GM10847 (cell line): ENCODE measurements around the gene JAGN1.

Experiments used
- POLR2A ChIP-seq: IDR thresholded peaks from 2 replicates; pipeline ENCODE4 v1.6.1; 2011; ENCODE audit not compliant: insufficient read length; ENCODE audit errors: extremely low read depth

The JAGN1 gene

DNA sequence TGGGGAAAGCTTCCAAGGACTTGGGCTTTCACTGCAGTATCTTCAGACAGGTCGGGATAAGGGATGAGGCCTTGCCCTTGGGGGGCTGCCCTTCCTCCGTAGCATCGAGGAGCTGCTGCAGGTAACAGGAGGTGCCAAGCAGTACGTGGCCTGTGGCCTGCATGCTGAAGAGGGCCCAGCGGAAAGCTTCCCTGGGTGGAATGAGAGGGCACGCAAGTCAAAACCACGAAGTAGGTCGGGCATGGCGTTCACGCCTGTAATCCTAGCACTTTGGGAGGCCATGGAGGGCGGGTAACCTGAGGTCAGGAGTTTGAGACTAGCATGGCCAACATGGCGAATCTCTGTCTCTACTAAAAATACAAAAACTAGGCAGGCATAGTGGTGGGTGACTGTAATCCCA is 23.3 kb upstream of the JAGN1 start:
- no peak for TF ChIP-seq POLR2A

DNA sequence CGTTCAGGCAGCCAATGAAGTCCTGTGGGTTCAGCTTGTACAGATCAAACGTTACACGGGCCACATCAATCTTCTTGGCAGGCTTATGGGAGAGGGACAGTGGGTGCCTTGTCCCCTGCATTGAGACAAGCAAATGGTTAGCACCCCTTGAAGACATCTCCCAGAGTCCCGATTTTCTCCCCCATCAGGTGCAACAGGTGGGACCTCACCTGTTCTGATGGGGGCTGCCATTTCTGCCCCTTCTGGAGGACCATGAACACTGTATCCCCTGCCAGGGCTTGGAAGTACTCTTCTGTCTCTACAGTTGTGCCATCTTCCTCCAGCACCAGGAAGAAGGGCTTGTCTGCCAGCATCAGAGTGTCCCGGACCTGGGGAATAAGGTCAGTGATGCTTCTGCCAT is 20.5 kb upstream of the JAGN1 start:
- TF ChIP-seq POLR2A: no peak

DNA sequence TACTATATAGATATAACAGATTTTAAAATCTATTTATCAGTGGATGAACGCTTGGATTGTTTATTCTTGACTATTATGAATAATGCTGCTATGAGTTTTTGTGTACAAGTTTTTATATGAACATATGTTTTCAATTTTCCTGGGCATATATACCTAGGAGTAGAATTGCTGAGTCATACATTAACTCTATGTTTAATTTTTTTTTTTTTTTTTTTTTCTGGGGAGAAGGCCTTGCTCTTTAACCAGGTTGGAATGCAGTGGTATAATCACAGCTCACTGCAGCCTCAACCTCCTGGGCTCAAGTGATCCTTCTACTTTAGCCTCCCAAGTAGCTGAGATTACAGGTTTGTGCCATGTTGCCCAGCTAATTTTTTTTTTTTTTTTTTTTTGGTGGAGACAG is 19.4 kb upstream of the JAGN1 start:
- TF ChIP-seq POLR2A: no peak

DNA sequence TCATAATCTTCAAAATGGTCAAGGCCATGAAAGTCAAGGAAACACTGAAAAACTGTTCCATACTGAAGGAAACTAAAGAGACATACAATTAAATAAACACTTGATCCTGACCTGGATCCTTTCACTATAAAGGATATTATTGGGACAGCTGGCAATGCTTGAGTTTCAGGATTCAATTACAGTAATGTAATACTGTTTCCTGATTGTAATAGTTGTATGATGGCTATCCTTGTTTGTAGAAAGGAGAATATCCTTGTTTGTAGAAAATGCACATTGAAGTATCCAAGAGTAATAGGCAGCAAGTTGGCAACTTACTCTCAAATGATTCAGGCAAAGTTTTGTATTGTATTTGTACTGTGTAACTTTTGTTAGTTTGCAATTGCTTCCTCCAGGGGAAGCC is 15.0 kb upstream of the JAGN1 start:
- no peak for TF ChIP-seq POLR2A

DNA sequence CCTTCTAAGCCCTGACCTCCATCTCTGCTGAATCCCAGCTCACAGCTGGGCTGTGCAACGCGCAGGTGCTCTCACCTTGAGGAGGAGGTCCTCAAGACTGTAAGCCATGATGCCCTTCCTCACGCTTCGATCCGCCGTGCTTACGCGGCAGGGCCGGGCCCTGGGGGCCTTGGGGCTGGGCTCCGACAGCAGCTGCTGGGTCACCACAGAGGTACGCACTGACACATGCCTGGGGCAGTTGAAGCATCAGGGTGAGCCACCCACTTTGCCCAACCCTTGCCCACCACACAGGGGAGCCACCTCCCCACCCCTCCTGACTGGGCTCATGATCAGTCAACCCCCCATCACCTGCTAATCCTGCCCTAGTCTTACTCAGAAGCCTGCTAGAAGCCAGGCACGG is 13.4 kb upstream of the JAGN1 start:
- TF ChIP-seq POLR2A: no peak

DNA sequence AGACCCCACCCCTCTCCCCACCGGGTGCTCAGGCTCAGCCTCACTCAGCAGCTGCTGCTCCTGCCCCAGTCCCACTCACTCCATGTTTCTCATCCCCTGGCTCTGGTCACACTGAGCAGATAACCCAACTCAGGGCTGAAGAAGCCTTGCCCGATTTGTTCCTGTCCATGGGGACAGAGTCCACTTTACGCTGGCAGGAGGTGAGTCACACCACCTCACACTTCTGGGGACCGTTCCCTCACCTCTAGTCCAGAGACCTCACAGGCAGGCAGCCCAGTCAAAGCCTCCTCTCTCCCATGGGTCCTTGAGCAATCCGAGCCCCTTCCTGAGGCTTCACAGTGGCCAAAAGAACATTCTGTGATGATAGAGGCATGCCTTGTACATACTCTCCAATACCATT is 11.7 kb upstream of the JAGN1 start:
- no peak for TF ChIP-seq POLR2A

DNA sequence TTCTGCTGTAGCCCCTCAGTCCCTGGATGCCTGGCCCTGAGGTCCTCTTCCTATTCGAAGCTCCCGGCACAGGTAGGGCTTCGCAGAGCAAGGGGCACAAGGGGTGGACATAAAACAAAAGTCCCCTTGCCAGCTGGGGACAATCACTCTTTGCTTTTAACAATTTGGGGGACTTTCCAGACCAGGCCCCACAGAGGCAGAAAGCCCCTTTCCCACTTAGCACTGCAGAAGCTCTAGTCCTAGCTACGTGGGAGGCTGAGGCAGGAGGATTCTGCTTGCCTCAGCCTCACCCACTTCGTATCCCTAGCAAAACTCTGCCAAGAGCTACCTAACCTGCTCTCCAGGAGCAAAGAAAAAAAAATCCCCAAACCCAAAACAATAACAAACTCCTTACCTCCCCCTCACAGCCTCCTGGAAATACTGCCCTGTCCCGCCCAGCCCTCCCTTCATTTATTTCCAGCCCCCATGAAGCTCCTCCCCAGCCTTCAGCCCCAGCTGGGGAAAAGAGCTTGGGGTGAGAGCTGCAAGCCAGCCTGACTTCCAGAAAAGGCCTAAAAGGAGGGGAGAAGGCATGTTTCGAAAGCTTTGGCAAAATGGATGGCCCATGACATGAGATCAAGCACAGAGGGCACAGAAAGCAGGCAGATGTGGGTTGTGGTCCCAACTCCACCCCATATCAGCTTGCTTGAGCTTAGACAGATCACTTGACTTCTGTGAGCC is 10.4 kb upstream of the JAGN1 start, which contains the start of gene CIDEC:
TSS of gene CIDEC (minus strand) at position 424 of the 720 bp plus-strand sequence. CDS start 1,767 bp downstream, outside the sequence.
- no peak for TF ChIP-seq POLR2A

DNA sequence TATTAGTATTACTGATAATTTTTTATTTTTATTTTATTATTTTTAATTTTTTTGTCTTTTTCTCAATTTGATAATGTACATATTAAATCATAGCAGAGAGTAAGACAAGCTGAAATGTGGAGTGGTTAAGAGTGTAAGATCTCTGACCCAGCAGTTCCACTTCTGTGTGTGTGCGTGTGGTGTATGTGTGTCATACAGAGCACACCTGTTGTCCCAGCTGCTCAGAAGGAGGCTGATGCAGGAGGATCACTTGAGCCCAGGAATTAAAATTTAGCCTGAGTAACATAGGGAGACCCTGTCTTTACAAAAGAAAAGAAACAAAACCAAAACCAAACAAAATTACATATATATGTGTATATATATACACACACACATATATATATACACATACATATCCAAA is 9.0 kb upstream of the JAGN1 start:
- no peak for TF ChIP-seq POLR2A

DNA sequence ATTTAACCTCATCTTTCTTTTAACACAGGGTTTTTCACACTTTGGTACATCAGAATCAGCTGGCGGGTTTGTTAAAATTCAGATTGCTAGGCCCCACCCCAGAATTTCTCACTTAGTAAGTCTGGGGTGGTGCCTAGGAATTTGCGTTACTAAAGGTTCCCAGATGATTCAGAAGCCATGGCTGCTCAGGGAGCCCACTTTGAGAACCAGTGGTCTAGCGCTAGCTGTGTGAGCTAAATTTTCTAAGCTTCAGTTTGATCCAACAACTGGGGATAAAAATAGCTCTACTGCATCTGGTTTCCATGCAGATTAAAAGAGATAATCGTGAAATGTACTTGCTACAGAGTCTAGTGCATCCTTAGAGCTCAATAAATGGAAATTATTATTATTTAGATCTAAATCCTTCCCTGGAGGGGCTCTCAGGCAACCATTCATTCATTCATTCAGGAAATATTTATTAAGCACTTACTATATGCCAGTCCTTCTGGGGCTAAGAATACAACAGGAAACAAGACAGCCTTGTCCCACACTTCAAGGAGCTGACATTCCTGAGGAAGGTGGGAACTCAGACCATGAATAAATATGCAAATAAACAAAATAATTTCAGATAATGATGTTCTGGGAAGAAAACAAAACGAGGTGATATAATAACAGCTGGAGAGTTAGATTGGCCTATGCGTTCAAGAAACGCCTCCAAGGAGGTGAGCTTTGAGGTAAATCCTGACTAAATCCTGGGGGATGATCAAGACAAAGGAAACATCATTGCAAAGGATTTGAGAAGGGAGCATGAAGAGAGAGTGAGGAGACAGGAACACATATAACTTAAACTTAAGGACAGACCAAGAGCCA is 6.5 kb upstream of the JAGN1 start:
- no peak for TF ChIP-seq POLR2A

DNA sequence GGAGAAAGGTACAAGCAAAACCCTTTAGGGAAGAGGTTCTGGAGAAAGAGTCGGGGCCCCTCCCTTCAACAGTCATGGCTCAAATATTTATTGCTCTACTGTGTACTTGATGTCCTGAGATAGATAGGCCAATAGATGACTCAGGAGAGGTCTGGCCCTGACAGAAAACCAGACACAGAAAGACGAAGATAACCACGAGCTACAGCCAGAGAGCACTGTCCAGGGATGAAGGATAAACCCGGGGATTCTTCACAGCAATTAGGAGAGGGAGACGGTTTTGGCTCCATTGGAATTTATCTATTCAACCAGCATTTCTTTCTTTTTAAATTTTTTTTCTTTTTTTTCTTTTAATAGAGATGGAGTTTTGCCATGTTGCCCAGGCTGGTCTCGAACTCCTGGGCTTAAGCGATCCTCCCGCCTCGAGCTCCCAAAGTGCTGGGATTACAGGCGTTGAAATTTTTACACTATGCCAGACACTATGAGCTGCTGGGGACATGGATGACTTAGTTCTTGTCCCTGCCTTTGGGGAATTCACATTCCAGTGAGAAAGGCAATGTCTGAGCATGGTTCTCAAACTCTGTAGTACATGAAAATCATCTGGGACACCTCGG is 5.8 kb upstream of the JAGN1 start:
- no peak for TF ChIP-seq POLR2A

DNA sequence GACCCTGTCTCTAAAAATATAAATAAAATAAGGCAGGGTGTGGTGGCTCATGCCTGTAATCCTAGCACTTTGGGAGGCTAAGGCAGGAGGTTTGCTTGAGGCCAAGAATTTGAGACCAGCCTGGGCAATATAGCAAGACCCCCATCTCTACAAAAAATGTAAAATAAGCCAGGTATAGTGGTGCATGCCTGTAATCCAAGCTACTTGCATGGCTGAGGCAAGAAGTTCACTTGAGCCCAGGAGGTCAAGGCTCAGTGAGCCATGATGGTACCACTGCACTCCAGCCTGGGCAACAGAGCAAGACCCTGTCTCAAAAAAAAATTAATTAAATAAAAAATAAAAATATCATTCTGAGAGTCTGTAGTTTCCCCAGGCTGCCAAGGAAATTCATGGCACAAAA is 4.1 kb upstream of the JAGN1 start:
- TF ChIP-seq POLR2A: no peak

DNA sequence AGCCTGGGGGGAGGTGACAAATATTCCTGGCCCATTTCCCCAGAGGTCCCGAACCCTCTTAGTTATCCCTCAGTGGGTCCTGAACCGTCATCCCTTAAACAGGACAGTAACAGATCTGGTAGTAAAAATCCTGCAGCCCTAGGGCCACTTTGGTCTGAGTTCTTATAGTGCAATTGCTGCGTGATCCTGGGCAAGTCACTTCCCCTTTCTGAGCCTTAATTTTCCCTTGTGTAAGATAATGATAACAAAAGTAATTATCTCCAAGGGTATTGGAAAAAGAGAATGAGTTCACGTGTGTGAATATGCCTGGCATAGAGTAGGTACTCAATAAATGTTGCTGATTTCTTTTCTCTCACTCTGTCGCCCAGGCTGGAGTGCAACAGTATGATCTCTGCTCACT is 2.9 kb upstream of the JAGN1 start:
- TF ChIP-seq POLR2A: no peak

DNA sequence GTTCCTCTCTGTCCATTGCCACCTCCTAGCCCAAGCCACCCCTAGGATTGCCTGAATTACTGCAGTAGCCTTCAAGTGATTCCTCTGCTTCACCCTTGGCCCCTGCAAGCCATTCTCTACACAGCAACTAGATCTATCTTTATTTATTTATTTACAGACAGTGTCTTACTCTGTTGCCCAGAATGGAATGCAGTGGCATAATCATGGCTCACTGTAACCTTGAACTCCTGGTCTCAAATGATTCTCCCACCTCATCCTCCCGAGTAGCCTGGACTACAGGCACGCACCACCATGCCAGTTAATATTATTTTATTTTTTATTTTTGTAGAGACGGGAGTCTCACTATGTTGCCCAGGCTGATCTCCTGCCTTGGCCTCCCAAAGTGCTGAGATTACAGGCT is 1.9 kb upstream of the JAGN1 start:
- no peak for TF ChIP-seq POLR2A

DNA sequence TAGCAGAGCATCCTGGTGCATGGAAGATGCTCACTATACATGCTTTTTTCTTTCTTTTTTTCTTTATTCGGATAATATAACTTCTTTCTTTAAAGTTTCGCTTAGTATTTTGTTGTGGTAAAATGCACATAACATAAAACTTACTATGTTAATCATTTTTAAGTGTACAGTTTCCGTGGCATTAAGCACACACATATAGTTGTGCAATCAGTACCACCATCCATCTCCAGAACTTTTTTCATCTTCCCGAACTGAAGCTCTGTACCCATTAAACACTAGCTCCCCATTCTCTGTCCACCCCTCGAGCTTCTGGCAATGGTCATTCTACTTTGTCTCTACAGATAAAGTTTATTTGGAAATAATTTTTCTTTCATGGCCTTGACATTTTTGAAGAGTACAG is 1.0 kb upstream of the JAGN1 start:
- TF ChIP-seq POLR2A: no peak

DNA sequence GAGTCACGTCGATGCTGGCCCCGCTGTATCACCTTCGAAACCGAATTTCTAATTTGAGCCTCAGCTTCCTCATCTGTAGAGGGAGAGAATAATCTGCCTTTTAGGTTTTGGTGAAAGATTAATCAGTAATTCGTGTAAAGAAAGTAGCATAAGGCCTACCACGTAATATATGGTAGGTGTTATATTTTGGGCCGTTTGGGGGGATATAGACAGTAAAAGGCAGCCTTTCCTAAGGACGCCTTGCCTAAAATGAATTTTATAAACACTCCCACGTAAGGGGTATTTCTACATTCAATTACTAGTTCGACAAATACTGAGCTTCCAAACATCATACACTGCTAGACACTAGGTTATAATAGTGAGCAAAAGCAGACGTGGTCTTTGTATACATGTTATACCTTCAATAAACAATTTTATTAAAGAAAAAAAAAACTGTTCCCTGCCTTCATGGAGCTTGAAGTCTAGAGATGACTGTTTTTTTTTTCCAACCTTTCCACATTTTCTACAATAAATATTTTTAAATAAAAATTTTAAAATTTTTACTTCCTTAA is 737 bp downstream of the JAGN1 start:
- TF ChIP-seq POLR2A: no peak

DNA sequence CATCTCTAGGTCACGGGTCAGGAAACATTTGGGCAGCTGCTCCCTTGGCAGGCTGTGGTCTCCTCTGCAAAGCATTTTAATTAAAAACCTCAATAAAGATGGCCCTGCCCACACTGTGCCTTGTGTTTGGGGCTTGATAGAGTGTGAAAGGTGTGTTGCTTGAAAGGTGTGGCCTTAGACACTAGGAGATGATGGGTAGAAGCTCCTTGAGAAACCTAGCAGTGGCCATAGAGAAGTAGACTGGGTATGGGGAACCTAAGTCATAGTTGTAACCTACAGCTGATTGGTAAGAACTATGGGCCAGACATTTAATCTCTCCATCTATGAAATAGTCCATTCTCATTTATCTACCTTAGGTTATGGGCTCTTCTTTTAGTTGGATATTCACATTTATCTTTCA is 3.3 kb downstream of the JAGN1 start:
- TF ChIP-seq POLR2A: no peak
